Measurements from ENCODE around the gene CCDC106.

The CCDC106 gene

GRCh38 chr19:55696301-55697068, 48.5 kb downstream of the CCDC106 start:
- TF ChIP-seq FOXA1 (IDR thresholded peaks at IDR 0.05): no peak
- TF ChIP-seq TARDBP (IDR thresholded peaks at IDR 0.05): no peak
- TF ChIP-seq BHLHE40 (IDR thresholded peaks at IDR 0.05; ENCODE audit: borderline replicate concordance): no peak
- no peak for TF ChIP-seq FOXK2 (IDR thresholded peaks at IDR 0.05)
- TF ChIP-seq LEF1 (IDR thresholded peaks at IDR 0.05; ENCODE audit: borderline replicate concordance): no peak
- no peak for TF ChIP-seq SP1 (IDR thresholded peaks at IDR 0.05)
- no peak for TF ChIP-seq NFRKB (IDR thresholded peaks at IDR 0.05)
- no peak for TF ChIP-seq HDGF (IDR thresholded peaks at IDR 0.05; ENCODE audit: borderline replicate concordance)
- no peak for DNase-seq (ENCODE audit: extremely low spot score)
- POLR2A ChIA-PET: no interaction called here
- CTCF ChIA-PET: no interaction called here

GRCh38 chr19:55697069-55697440, 49.0 kb downstream of the CCDC106 start:
- ChIA-PET POLR2A (no interaction called here), CTCF (no interaction called here)
- DNase-seq (ENCODE audit: extremely low spot score): no peak
- no peak for TF ChIP-seq NFRKB (IDR thresholded peaks at IDR 0.05)
- no peak for TF ChIP-seq FOXA1 (IDR thresholded peaks at IDR 0.05)
- TF ChIP-seq SP1 (IDR thresholded peaks at IDR 0.05): no peak
- no peak for TF ChIP-seq ARNT (IDR thresholded peaks at IDR 0.05)
- no peak for TF ChIP-seq TARDBP (IDR thresholded peaks at IDR 0.05)
- no peak for TF ChIP-seq PKNOX1 (IDR thresholded peaks at IDR 0.05)
- TF ChIP-seq HDGF (IDR thresholded peaks at IDR 0.05; ENCODE audit: borderline replicate concordance): no peak
- TF ChIP-seq LEF1 (IDR thresholded peaks at IDR 0.05; ENCODE audit: borderline replicate concordance): no peak
- TF ChIP-seq ZNF384 (IDR thresholded peaks at IDR 0.05): no peak
- TF ChIP-seq FOXM1 (IDR thresholded peaks at IDR 0.05; ENCODE audit: borderline replicate concordance): no peak
- no peak for TF ChIP-seq SUZ12 (IDR thresholded peaks at IDR 0.05)
- no peak for TF ChIP-seq CTBP1 (IDR thresholded peaks at IDR 0.05; ENCODE audit: borderline replicate concordance)

- CTCF ChIA-PET: no interaction called here
- POLR2A ChIA-PET: no interaction called here
- no peak for TF ChIP-seq ARNT (IDR thresholded peaks at IDR 0.05)
- no peak for TF ChIP-seq SP1 (IDR thresholded peaks at IDR 0.05)
- no peak for TF ChIP-seq CTBP1 (IDR thresholded peaks at IDR 0.05; ENCODE audit: borderline replicate concordance)
- TF ChIP-seq HDGF (IDR thresholded peaks at IDR 0.05; ENCODE audit: borderline replicate concordance): no peak
- TF ChIP-seq ZNF384 (IDR thresholded peaks at IDR 0.05): no peak
- TF ChIP-seq LEF1 (IDR thresholded peaks at IDR 0.05; ENCODE audit: borderline replicate concordance): no peak
- no peak for TF ChIP-seq FOXA1 (IDR thresholded peaks at IDR 0.05)
- TF ChIP-seq TARDBP (IDR thresholded peaks at IDR 0.05): no peak
- no peak for TF ChIP-seq PKNOX1 (IDR thresholded peaks at IDR 0.05)
These were observed 49.7 kb downstream of the CCDC106 start for GRCh38 chr19:55697698-55698097.

GRCh38 chr19:55698256-55698655, 50.2 kb downstream of the CCDC106 start:
- no peak for DNase-seq (ENCODE audit: extremely low spot score)
- CTCF ChIA-PET: no interaction called here
- POLR2A ChIA-PET: no interaction called here
- TF ChIP-seq SUZ12 (IDR thresholded peaks at IDR 0.05) (no peak), BHLHE40 (IDR thresholded peaks at IDR 0.05; ENCODE audit: borderline replicate concordance) (no peak)

More at GRCh38 chr19:55697698-55698097, 49.7 kb downstream of the CCDC106 start:
- DNase-seq (ENCODE audit: extremely low spot score): no peak

GRCh38 chr19:55699221-55699620, 51.2 kb downstream of the CCDC106 start:
- no peak for TF ChIP-seq FOXM1 (IDR thresholded peaks at IDR 0.05; ENCODE audit: borderline replicate concordance)
- TF ChIP-seq LEF1 (IDR thresholded peaks at IDR 0.05; ENCODE audit: borderline replicate concordance): no peak
- TF ChIP-seq ELF4 (IDR thresholded peaks at IDR 0.05): no peak
- TF ChIP-seq CTBP1 (IDR thresholded peaks at IDR 0.05; ENCODE audit: borderline replicate concordance): no peak
- TF ChIP-seq PKNOX1 (IDR thresholded peaks at IDR 0.05): no peak
- TF ChIP-seq SUZ12 (IDR thresholded peaks at IDR 0.05): no peak
- TF ChIP-seq SP1 (IDR thresholded peaks at IDR 0.05): no peak
- TF ChIP-seq L3MBTL2 (conservative IDR thresholded peaks at IDR 0.05): no peak
- TF ChIP-seq HDGF (IDR thresholded peaks at IDR 0.05; ENCODE audit: borderline replicate concordance): no peak
- TF ChIP-seq NFRKB (IDR thresholded peaks at IDR 0.05): no peak
- no peak for TF ChIP-seq FOXK2 (IDR thresholded peaks at IDR 0.05)
- TF ChIP-seq TARDBP (IDR thresholded peaks at IDR 0.05): no peak
- TF ChIP-seq BHLHE40 (IDR thresholded peaks at IDR 0.05; ENCODE audit: borderline replicate concordance): no peak
- TF ChIP-seq ARNT (IDR thresholded peaks at IDR 0.05): no peak
- no peak for DNase-seq (ENCODE audit: extremely low spot score)
- ChIA-PET CTCF (no interaction called here), POLR2A (no interaction called here)

GRCh38 chr19:55700813-55701212, 52.8 kb downstream of the CCDC106 start:
- CTCF ChIA-PET: no interaction called here
- POLR2A ChIA-PET: no interaction called here

More at GRCh38 chr19:55700813-55701212, 52.8 kb downstream of the CCDC106 start:
- no peak for DNase-seq (ENCODE audit: extremely low spot score)
- TF ChIP-seq SUZ12 (IDR thresholded peaks at IDR 0.05): no peak
- no peak for TF ChIP-seq HDGF (IDR thresholded peaks at IDR 0.05; ENCODE audit: borderline replicate concordance)
- TF ChIP-seq BHLHE40 (IDR thresholded peaks at IDR 0.05; ENCODE audit: borderline replicate concordance): no peak
- TF ChIP-seq SP1 (IDR thresholded peaks at IDR 0.05): no peak
- TF ChIP-seq CTBP1 (IDR thresholded peaks at IDR 0.05; ENCODE audit: borderline replicate concordance): no peak
- no peak for TF ChIP-seq FOXM1 (IDR thresholded peaks at IDR 0.05; ENCODE audit: borderline replicate concordance)
- no peak for TF ChIP-seq FOXK2 (IDR thresholded peaks at IDR 0.05)
- TF ChIP-seq LEF1 (IDR thresholded peaks at IDR 0.05; ENCODE audit: borderline replicate concordance): no peak
- no peak for TF ChIP-seq TARDBP (IDR thresholded peaks at IDR 0.05)

All from HEK293T (cell line).